ENCODE measurements around the gene IQGAP3. TPM values are rescaled to one million over a fixed set of nuclear protein-coding genes. Genes with fewer than 3 reads are reported as not detected.

The IQGAP3 gene
- total RNA-seq, 4 donors from 2014 or later = 0.06 to 1.1 (median 0.50) TPM; not detected in 1

DNA sequence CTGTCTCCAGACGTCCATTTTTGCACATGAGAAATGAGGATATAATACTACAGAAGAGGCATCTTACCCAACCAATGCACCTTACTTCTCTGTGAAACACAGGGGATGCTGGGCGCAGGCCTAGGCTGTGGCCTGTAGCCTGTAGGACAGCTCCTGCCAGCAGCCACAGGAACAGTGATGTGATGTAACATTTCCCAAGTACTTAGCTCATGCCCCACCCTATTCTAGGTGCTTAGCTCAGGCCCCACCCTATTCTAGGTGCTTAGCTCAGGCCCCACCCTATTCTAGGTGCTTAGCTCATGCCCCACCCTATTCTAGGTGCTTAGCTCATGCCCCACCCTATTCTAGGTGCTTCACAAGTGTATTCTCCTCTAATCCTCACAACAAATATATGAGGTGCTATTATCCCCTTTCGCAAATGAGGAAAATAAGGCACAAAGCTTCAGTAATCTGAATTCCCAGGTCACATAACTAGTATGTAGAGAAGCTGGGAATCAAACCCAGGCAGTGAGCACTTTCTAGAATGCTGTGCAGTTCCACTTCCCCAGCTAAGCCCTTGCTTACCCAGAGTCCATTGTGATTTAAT, 14.6 kb upstream of the IQGAP3 start:
- Histone ChIP-seq H3K4me3 (no peak overlapping the region), H3K27me3 (no peaks in the 10 kb centered on the region), H3K9me3 (no peaks in the 10 kb centered on the region), H3K4me1 (peaks cover 8 to 16% (median 12%) of the 10 kb centered on the region in 4 donors), H3K27ac (replicated peaks in 1 of 4) (no peak overlapping the region), H3K36me3 (no peaks in the 10 kb centered on the region)
- DNase-seq (ENCODE audit: extremely low spot score) = no peak
- TF ChIP-seq POLR2A (IDR thresholded peaks at IDR 0.05; ENCODE audit: low read depth) (no peak), EP300 (IDR thresholded peaks at IDR 0.05) (no peak), POLR2AphosphoS5 (IDR thresholded peaks at IDR 0.05) (no peak)
- TF ChIP-seq, protein P1, sequence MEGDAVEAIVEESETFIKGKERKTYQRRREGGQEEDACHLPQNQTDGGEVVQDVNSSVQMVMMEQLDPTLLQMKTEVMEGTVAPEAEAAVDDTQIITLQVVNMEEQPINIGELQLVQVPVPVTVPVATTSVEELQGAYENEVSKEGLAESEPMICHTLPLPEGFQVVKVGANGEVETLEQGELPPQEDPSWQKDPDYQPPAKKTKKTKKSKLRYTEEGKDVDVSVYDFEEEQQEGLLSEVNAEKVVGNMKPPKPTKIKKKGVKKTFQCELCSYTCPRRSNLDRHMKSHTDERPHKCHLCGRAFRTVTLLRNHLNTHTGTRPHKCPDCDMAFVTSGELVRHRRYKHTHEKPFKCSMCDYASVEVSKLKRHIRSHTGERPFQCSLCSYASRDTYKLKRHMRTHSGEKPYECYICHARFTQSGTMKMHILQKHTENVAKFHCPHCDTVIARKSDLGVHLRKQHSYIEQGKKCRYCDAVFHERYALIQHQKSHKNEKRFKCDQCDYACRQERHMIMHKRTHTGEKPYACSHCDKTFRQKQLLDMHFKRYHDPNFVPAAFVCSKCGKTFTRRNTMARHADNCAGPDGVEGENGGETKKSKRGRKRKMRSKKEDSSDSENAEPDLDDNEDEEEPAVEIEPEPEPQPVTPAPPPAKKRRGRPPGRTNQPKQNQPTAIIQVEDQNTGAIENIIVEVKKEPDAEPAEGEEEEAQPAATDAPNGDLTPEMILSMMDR (IDR thresholded peaks at IDR 0.05) = no peak
- WGBS = 81% methylated on average over 3 of the region's 3 CpGs
- intact Hi-C loops (cut with DNase I) = loop anchor here (10.0 kb wide), 1 partner anchor 68 kb away; no protein-coding TSS in a partner anchor

DNA sequence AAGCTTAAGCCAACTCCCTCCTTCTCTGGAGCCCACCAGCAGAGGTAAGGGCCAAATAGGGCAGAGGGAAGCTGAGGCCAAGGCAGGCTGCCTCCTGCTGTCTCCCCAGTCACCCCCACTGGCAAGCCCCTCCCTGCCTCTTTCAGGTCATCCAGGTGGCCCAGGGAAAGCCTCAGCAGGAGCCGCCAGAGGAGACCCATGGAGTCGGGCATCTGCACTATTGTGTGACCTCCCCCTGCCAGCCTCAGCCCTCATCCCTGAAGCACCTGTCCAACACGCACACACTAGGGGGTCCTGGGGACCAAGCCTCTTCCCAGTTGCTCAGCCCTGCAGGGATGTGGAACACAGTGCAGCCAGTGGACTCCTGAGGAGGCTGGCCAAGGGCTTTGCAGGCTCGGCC, 14.0 kb upstream of the IQGAP3 start:
- WGBS = 100% methylated on average over 2 of the region's 4 CpGs
- no peak overlapping the region for H3K4me3 ChIP-seq
- H3K9me3 ChIP-seq = no peaks in the 10 kb centered on the region
- no peaks in the 10 kb centered on the region for H3K27me3 ChIP-seq
- no peaks in the 10 kb centered on the region for H3K36me3 ChIP-seq
- no peak for DNase-seq (ENCODE audit: extremely low spot score)
- H3K4me1 ChIP-seq = peaks cover 7 to 14% (median 12%) of the 10 kb centered on the region in 4 donors
- intact Hi-C loops (cut with DNase I) = loop anchor here (10.0 kb wide), 1 partner anchor 68 kb away; no protein-coding TSS in a partner anchor
- no peak overlapping the region for H3K27ac ChIP-seq (replicated peaks in 1 of 4)
- TF ChIP-seq POLR2AphosphoS5 (IDR thresholded peaks at IDR 0.05) = no peak
- no peak for TF ChIP-seq EP300 (IDR thresholded peaks at IDR 0.05)
- TF ChIP-seq, protein P1 (IDR thresholded peaks at IDR 0.05) = no peak
- TF ChIP-seq POLR2A (IDR thresholded peaks at IDR 0.05; ENCODE audit: low read depth) = no peak

DNA sequence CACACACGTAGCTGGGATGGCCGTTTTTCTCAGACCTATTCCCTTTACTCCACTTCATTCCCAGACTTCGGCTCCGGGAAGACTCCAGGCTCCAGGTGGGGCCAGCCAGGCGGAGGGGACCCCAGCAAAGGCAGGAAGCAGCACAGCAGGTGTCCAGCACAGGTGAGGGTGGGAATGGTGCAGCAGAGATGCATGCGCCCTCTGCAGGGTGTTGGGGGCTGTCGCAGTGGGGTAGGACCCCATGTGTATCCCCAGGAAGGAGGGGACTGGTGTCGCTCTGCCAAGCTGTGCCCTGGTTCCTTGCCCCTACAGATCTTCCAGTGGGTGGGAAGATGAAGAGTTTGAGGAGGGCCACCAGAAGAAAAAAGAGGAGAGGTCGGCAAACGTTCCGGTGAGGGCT, 12.4 kb upstream of the IQGAP3 start:
- H3K9me3 ChIP-seq = no peaks in the 10 kb centered on the region
- peaks cover 0 to 8% (median 6%) of the 10 kb centered on the region in 4 donors for H3K4me1 ChIP-seq
- TF ChIP-seq, protein P1 (IDR thresholded peaks at IDR 0.05) = no peak
- TF ChIP-seq EP300 (IDR thresholded peaks at IDR 0.05) (no peak), POLR2AphosphoS5 (IDR thresholded peaks at IDR 0.05) (no peak), POLR2A (IDR thresholded peaks at IDR 0.05; ENCODE audit: low read depth) (no peak)
- WGBS = 55% methylated on average over 11 of the region's 11 CpGs
- intact Hi-C loops (cut with DNase I) = loop anchor here (2.0 to 10.0 kb wide), 2 partner anchors 24 to 70 kb away; no protein-coding TSS in a partner anchor
- H3K4me3 ChIP-seq = no peak overlapping the region
- H3K36me3 ChIP-seq = no peaks in the 10 kb centered on the region
- no peak overlapping the region for H3K27ac ChIP-seq (replicated peaks in 1 of 4)
- DNase-seq (ENCODE audit: extremely low spot score) = no peak
- H3K27me3 ChIP-seq = no peaks in the 10 kb centered on the region

DNA sequence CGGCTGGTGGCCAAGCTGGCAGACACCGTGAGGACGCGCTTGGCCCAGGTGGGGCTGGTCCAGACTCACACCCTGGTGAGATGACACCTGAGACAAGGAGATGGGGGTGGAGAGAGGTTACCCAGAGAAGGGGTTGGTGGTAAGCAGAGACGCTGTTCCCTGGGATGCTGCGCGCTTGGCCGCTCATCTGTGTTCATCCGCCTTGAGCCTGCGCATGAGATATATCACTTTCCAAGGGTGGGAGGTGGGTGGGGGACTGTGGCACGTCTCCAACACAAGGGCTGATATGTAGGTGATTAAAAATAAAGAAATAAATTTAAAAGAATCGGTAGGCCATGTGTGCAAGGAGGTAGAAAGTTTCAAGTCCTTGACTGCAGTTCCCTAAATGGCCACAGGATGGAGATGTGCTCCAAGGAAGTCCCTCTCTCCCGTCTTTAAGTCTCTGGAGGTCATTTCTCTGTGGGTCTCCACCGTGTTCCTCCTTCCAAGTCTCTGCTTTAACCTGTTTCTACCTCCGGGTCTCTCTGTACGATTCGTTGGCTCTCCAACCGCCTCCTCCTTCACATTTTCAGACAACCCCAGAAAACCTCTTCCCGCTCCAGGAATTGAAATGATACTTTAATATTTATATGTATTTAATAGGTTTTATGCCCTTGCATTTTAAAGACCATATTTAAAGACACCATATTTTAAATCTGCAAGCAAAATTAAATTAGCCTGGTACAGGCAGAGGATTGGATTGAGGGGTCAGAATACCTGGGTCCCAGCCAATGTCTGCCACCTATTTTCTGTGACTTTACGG, 11.7 kb upstream of the IQGAP3 start:
- H3K9me3 ChIP-seq = no peaks in the 10 kb centered on the region
- H3K36me3 ChIP-seq = no peaks in the 10 kb centered on the region
- H3K4me3 ChIP-seq = no peak overlapping the region
- DNase-seq (ENCODE audit: extremely low spot score) = no peak
- H3K27me3 ChIP-seq = no peaks in the 10 kb centered on the region
- WGBS = 55% methylated on average over 20 of the region's 20 CpGs
- intact Hi-C loops (cut with DNase I) = loop anchor here (2.0 to 10.0 kb wide), 2 partner anchors 25 to 71 kb away; no protein-coding TSS in a partner anchor
- no peak for TF ChIP-seq POLR2A (IDR thresholded peaks at IDR 0.05; ENCODE audit: low read depth)
- TF ChIP-seq EP300 (IDR thresholded peaks at IDR 0.05) = no peak
- TF ChIP-seq, protein P1 (IDR thresholded peaks at IDR 0.05) = peak; percentile 94 to 97 (median 95)
- peak in 1 of 2 donors; percentile 28 for TF ChIP-seq POLR2AphosphoS5 (IDR thresholded peaks at IDR 0.05)
- H3K4me1 ChIP-seq = peaks cover 0 to 8% (median 6%) of the 10 kb centered on the region in 4 donors
- H3K27ac ChIP-seq (replicated peaks in 1 of 4) = no peak overlapping the region

Measured in esophagus muscularis mucosa (tissue), 4 donors.